WTC11 (cell line): ENCODE data around the gene KCTD16. TPM values are rescaled to one million over a fixed set of nuclear protein-coding genes. Genes with fewer than 3 reads are reported as not detected.

Experiments
- ATAC-seq: fragments of 200-7000 bp; cut with Tn5 transposase; 2 replicates; pipeline ENCODE4 v1.10.0; 2021; ENCODE audit warnings: mild to moderate bottlenecking, moderate library complexity
- CTCF ChIA-PET: fragments of 300-600 bp; sonication (Branson Sonifier 250); formaldehyde crosslinking; loops from one replicate; lab custom pipeline; 2021; ENCODE audit warnings: antibody characterized with exemption; lab: Charles Lee
- POLR2A ChIA-PET: fragments of 350-600 bp; sonication (Branson Sonifier 250); formaldehyde crosslinking; loops from one replicate; lab custom pipeline; 2021; ENCODE audit warnings: antibody characterized with exemption; lab: Charles Lee
- DNase-seq: peaks from one replicate; pipeline ENCODE4 v3.0.0; 2021; ENCODE audit warnings: low spot score
- H3K27ac Mint-ChIP-seq: 2 replicates; pipeline ENCODE4 v1.8.0; 2021; ENCODE audit warnings: mixed read lengths
- H3K27me3 Mint-ChIP-seq: 2 replicates; pipeline ENCODE4 v1.8.0; 2021; ENCODE audit warnings: low read depth, mild to moderate bottlenecking, moderate library complexity, mixed read lengths
- H3K36me3 Mint-ChIP-seq: 2 replicates; pipeline ENCODE4 v1.8.0; 2021; ENCODE audit warnings: mixed read lengths
- H3K4me1 Mint-ChIP-seq: 2 replicates; pipeline ENCODE4 v1.8.0; 2022; ENCODE audit warnings: mixed read lengths
- H3K4me3 Mint-ChIP-seq: 2 replicates; pipeline ENCODE4 v1.8.0; 2021; ENCODE audit warnings: mild to moderate bottlenecking, moderate library complexity, mixed read lengths
- H3K9me3 Mint-ChIP-seq: 2 replicates; pipeline ENCODE4 v1.8.0; 2021; ENCODE audit warnings: mixed read lengths
- ATF6 ChIP-seq: sonication (generic); formaldehyde crosslinking; IDR thresholded peaks from 2 replicates; pipeline ENCODE4 v1.8.1; 2023; ENCODE audit warnings: mild to moderate bottlenecking, missing genetic modification reagents
- CBFB ChIP-seq: sonication (generic); formaldehyde crosslinking; IDR thresholded peaks from 2 replicates; pipeline ENCODE4 v1.8.1; 2022; ENCODE audit warnings: mild to moderate bottlenecking, low read depth, missing genetic modification reagents
- ERG ChIP-seq: fragments of 250-450 bp; sonication (Bioruptor Pico); IDR thresholded peaks from 2 replicates; pipeline ENCODE4 v1.8.0; 2021; ENCODE audit warnings: mild to moderate bottlenecking
- ETV6 ChIP-seq: sonication (generic); formaldehyde crosslinking; IDR thresholded peaks from 2 replicates; pipeline ENCODE4 v1.8.1; 2022; ENCODE audit warnings: mild to moderate bottlenecking, missing genetic modification reagents
- FOXJ3 ChIP-seq: sonication (generic); formaldehyde crosslinking; IDR thresholded peaks from 2 replicates; pipeline ENCODE4 v1.9.0; 2021; ENCODE audit warnings: missing genetic modification reagents, mild to moderate bottlenecking, borderline replicate concordance
- GTF2I ChIP-seq: fragments of 250-450 bp; sonication (Bioruptor Pico); conservative IDR thresholded peaks from 2 replicates; pipeline ENCODE4 v1.4.0; 2021; ENCODE audit warnings: mild to moderate bottlenecking
- HMGXB4 ChIP-seq: sonication (generic); formaldehyde crosslinking; IDR thresholded peaks from 2 replicates; pipeline ENCODE4 v1.8.1; 2023; ENCODE audit warnings: mild to moderate bottlenecking, moderate library complexity, missing genetic modification reagents
- KAT7 ChIP-seq: sonication (generic); formaldehyde crosslinking; IDR thresholded peaks from 2 replicates; pipeline ENCODE4 v1.8.1; 2023; ENCODE audit warnings: missing genetic modification reagents, mild to moderate bottlenecking, borderline replicate concordance
- MLX ChIP-seq: sonication (generic); formaldehyde crosslinking; IDR thresholded peaks from 2 replicates; pipeline ENCODE4 v1.8.1; 2023; ENCODE audit warnings: mild to moderate bottlenecking, missing genetic modification reagents, moderate library complexity
- NR2C2 ChIP-seq: sonication (generic); formaldehyde crosslinking; IDR thresholded peaks from 2 replicates; pipeline ENCODE4 v1.8.0; 2022; ENCODE audit warnings: mild to moderate bottlenecking, missing genetic modification reagents
- PRDM15 ChIP-seq: sonication (generic); formaldehyde crosslinking; IDR thresholded peaks from 2 replicates; pipeline ENCODE4 v1.8.0; 2022; ENCODE audit warnings: missing genetic modification reagents
- PRRX2 ChIP-seq: fragments of 250-450 bp; sonication (Bioruptor Pico); IDR thresholded peaks from 2 replicates; pipeline ENCODE4 v1.8.0; 2021; ENCODE audit warnings: mild to moderate bottlenecking
- ZNF263 ChIP-seq: sonication (generic); formaldehyde crosslinking; IDR thresholded peaks from 2 replicates; pipeline ENCODE4 v1.8.1; 2022; ENCODE audit warnings: low read depth, mild to moderate bottlenecking, moderate library complexity, missing genetic modification reagents
- ZNF281 ChIP-seq: sonication (generic); formaldehyde crosslinking; IDR thresholded peaks from 2 replicates; pipeline ENCODE4 v1.8.0; 2023; ENCODE audit warnings: mild to moderate bottlenecking, missing genetic modification reagents
- ZNF396 ChIP-seq: fragments of 250-450 bp; sonication (Bioruptor Pico); IDR thresholded peaks from 2 replicates; pipeline ENCODE4 v1.8.0; 2021; ENCODE audit warnings: mild to moderate bottlenecking, moderate library complexity, borderline replicate concordance
- ZNF512 ChIP-seq: sonication (generic); formaldehyde crosslinking; IDR thresholded peaks from 2 replicates; pipeline ENCODE4 v1.8.1; 2022; ENCODE audit warnings: missing genetic modification reagents, borderline replicate concordance
- total RNA-seq: library from RNA; stranded (reverse); gene quantifications from 3 replicates; pipeline ENCODE4 v1.2.3, GENCODE V29; 2021

KCTD16 gene
- total RNA-seq, 1 experiment from 2014 or later, result 0.20 TPM

GRCh38 chr5:144436007-144436406 lies 265.3 kb downstream of the KCTD16 start:
- no peak for ATAC-seq
- H3K27ac Mint-ChIP-seq, result no peak overlapping the region
- CTCF ChIA-PET, result no interaction called here
- POLR2A ChIA-PET, result no interaction called here
- no peak for TF ChIP-seq ETV6 (CRISPR knock-in tag)
- no peak for TF ChIP-seq ZNF512 (CRISPR knock-in tag)
- TF ChIP-seq, all 79 proteins: peak for 0
- Mint-ChIP-seq H3K36me3 (no peaks in the 10 kb centered on the region), H3K9me3 (no peaks in the 10 kb centered on the region), H3K4me1 (no peaks in the 10 kb centered on the region), H3K4me3 (no peak overlapping the region), H3K27me3 (no peaks in the 10 kb centered on the region)
- DNase-seq, result no peak

GRCh38 chr5:144438237-144438636 lies 267.6 kb downstream of the KCTD16 start:
- no peak for DNase-seq
- Mint-ChIP-seq H3K27me3 (no peaks in the 10 kb centered on the region), H3K36me3 (no peaks in the 10 kb centered on the region), H3K9me3 (no peaks in the 10 kb centered on the region)
- POLR2A ChIA-PET, result no interaction called here
- CTCF ChIA-PET, result no interaction called here
- no peak for TF ChIP-seq ZNF396 (CRISPR knock-in tag)
- TF ChIP-seq FOXJ3 (CRISPR knock-in tag), result no peak
- TF ChIP-seq PRRX2 (CRISPR knock-in tag), result no peak
- no peak for TF ChIP-seq ERG (CRISPR knock-in tag)
- no peak for TF ChIP-seq HMGXB4
- no peak for TF ChIP-seq MLX (CRISPR knock-in tag)
- no peak for TF ChIP-seq ZNF263
- TF ChIP-seq GTF2I (CRISPR knock-in tag), result no peak
- TF ChIP-seq CBFB (CRISPR knock-in tag), result no peak
- no peak for TF ChIP-seq PRDM15 (CRISPR knock-in tag)
- TF ChIP-seq NR2C2 (CRISPR knock-in tag), result no peak
- TF ChIP-seq ZNF281 (CRISPR knock-in tag), result no peak
- no peak for TF ChIP-seq KAT7
- TF ChIP-seq ETV6 (CRISPR knock-in tag), result no peak
- no peak for TF ChIP-seq ATF6 (CRISPR knock-in tag)
- TF ChIP-seq, all 79 proteins: peak for 0
- Mint-ChIP-seq H3K27ac (no peak overlapping the region), H3K4me1 (no peaks in the 10 kb centered on the region), H3K4me3 (no peak overlapping the region)
- no peak for ATAC-seq
